GM12874 (cell line): ENCODE measurements around the gene ITPKB.

Experiments used
- TF ChIP-seq, protein P1 (sequence below): IDR thresholded peaks from 2 replicates; pipeline ENCODE4 v1.5.1; 2011; ENCODE audit warnings: low read depth, mild to moderate bottlenecking, control low read depth, low read length, moderate library complexity; ENCODE audit not compliant: insufficient read depth

Gene ITPKB

DNA sequence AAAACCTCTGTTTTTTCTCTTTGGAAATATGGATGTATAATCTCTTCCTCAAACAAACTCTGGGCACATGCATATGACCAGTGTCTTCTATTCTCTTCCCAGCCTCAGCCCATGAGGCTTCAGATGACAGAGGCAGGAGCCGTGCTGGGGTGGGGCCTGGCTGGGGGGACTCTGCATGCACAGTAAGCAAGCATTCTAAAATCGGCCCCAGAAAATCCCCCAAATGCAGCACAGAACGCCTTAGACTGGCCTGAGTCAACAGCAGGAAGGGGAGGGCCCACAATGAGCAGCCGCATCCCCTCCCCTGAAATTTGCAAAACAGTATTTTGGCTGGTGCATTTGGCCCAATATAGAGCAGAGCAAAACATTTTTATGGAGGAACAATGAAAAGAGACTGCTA, 47.8 kb downstream of the ITPKB start:
- TF ChIP-seq, protein P1, sequence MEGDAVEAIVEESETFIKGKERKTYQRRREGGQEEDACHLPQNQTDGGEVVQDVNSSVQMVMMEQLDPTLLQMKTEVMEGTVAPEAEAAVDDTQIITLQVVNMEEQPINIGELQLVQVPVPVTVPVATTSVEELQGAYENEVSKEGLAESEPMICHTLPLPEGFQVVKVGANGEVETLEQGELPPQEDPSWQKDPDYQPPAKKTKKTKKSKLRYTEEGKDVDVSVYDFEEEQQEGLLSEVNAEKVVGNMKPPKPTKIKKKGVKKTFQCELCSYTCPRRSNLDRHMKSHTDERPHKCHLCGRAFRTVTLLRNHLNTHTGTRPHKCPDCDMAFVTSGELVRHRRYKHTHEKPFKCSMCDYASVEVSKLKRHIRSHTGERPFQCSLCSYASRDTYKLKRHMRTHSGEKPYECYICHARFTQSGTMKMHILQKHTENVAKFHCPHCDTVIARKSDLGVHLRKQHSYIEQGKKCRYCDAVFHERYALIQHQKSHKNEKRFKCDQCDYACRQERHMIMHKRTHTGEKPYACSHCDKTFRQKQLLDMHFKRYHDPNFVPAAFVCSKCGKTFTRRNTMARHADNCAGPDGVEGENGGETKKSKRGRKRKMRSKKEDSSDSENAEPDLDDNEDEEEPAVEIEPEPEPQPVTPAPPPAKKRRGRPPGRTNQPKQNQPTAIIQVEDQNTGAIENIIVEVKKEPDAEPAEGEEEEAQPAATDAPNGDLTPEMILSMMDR: no peak

DNA sequence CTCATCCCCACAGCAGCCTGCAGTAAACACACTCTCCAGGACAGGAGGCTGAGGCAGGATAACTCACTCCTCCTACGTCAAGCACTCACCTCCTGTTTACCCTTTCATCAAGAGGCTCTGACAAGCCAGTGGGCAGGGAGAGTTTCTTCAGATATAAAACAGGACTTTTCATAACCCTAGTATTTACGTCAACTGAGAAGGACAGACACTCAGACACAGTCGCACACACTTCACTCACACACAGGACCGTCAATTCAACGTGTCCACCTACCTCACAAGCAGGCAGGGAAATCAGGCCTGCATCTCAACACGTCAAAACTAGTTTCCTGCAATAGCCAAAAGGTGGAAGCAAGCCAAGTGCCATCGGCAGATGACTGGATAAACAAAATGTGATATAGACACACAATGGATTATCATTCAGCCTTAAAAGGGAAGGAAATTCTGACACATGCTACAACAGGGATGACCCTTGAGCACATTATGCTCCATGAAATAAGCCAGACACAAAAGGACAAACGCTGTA, 48.6 kb downstream of the ITPKB start:
- TF ChIP-seq, protein P1: no peak

DNA sequence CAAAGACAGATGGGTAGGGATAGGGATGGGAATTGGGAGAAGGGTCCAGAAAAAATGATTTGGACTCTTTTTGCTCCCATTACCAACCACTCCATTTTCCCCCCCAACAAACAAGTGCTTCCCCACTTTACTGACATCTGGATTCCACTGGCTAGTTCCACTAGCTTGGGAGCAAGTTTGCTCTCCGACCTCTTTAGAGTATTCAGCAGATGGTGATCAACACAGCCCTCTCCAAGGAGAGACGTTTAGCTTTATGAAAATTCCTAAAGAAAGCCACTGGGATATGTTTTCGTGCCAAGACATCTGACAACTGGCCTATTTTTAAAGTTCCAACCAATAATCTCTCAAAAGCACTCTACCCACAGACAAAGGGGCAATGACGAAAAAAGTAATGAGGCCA, 50.3 kb downstream of the ITPKB start:
- TF ChIP-seq, protein P1: no peak

GRCh38 chr1:226688056-226688748, 50.9 kb downstream of the ITPKB start:
- TF ChIP-seq, protein P1: no peak

DNA sequence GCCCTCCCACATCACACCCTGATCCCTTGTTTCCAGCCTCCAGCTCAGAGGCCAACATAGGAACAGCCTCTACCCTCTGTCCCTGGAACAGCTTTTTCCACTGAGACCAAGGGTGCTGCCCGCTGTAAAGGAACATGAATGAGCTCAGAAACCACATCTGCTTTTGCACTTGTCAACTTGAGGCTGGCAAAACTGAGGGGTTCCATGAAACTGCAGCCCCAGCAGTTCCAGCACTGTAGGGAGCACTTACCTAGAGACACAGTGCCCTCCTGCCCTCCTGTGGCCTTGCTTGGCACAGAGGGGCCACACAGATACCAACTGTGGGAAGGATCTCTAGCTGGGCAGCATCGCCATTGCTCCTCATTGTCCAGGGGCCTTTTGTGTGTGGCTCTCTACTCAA, 51.7 kb downstream of the ITPKB start:
- TF ChIP-seq, protein P1: 0 out of 2 replicates have a peak, but pooled peaks have one; percentile 21

- TF ChIP-seq, protein P1: no peak
Observed at GRCh38 chr1:226686440-226687425, 52.3 kb downstream of the ITPKB start.

- TF ChIP-seq, protein P1: no peak
Observed at GRCh38 chr1:226685196-226685820, 53.8 kb downstream of the ITPKB start.
